Measurements from ENCODE around the gene GRB10.
A peak's percentile ranks its signal among the peaks of the same experiment; 100 is the strongest.

GRB10 gene

GRCh38 chr7:50610521-50611277 is 172.0 kb downstream of the GRB10 start:
- peak; percentile 26 to 41 for DNase-seq (ENCODE audit: low read depth in 2 of 2)

GRCh38 chr7:50608196-50608906 is 174.3 kb downstream of the GRB10 start:
- no peak for DNase-seq (ENCODE audit: low read depth in 2 of 2)

GRCh38 chr7:50607524-50608125 is 175.1 kb downstream of the GRB10 start:
- no peak for DNase-seq (ENCODE audit: low read depth in 2 of 2)

GRCh38 chr7:50605059-50605458 is 177.6 kb downstream of the GRB10 start:
- DNase-seq (ENCODE audit: low read depth in 2 of 2), result no peak

GRCh38 chr7:50603287-50603686 is 179.4 kb downstream of the GRB10 start:
- DNase-seq (ENCODE audit: low read depth in 2 of 2), result no peak

- DNase-seq (ENCODE audit: low read depth in 2 of 2), result no peak
Measured at GRCh38 chr7:50599385-50599784, 183.3 kb downstream of the GRB10 start.

GRCh38 chr7:50598460-50599343 is 184.0 kb downstream of the GRB10 start:
- no peak for DNase-seq (ENCODE audit: low read depth in 2 of 2)

GRCh38 chr7:50596484-50596883 is 186.2 kb downstream of the GRB10 start:
- no peak for DNase-seq (ENCODE audit: low read depth in 2 of 2)

- no peak for DNase-seq (ENCODE audit: low read depth in 2 of 2)
Measured at GRCh38 chr7:50595491-50596102, 187.1 kb downstream of the GRB10 start.

GRCh38 chr7:50594734-50595485 is 187.8 kb downstream of the GRB10 start:
- DNase-seq (ENCODE audit: low read depth in 2 of 2), result no peak

GRCh38 chr7:50594136-50594535 is 188.6 kb downstream of the GRB10 start:
- DNase-seq (ENCODE audit: low read depth in 2 of 2), result no peak

- no peak for DNase-seq (ENCODE audit: low read depth in 2 of 2)
Measured at GRCh38 chr7:50592940-50593339, 189.8 kb downstream of the GRB10 start.

GRCh38 chr7:50591480-50592438 is 190.9 kb downstream of the GRB10 start:
- no peak for DNase-seq (ENCODE audit: low read depth in 2 of 2)

GRCh38 chr7:50591098-50591479 is 191.6 kb downstream of the GRB10 start:
- DNase-seq (ENCODE audit: low read depth in 2 of 2), result no peak

- DNase-seq (ENCODE audit: low read depth in 2 of 2), result no peak
Measured at GRCh38 chr7:50590535-50590934, 192.2 kb downstream of the GRB10 start.

- DNase-seq (ENCODE audit: low read depth in 2 of 2), result no peak
Measured at GRCh38 chr7:50589364-50589763, 193.3 kb downstream of the GRB10 start.

GRCh38 chr7:50588937-50589336 is 193.8 kb downstream of the GRB10 start:
- DNase-seq (ENCODE audit: low read depth in 2 of 2), result no peak

GRCh38 chr7:50587737-50588136 is 195.0 kb downstream of the GRB10 start:
- no peak for DNase-seq (ENCODE audit: low read depth in 2 of 2)

- no peak for DNase-seq (ENCODE audit: low read depth in 2 of 2)
Measured at GRCh38 chr7:50584793-50585408, 197.8 kb downstream of the GRB10 start.

Data from activated CD8-positive, alpha-beta memory T cell treated with anti-CD3 and anti-CD28 coated beads for 4 hours (primary cell).